SW 1271 (cell line): ENCODE measurements around the gene RAD51B.
"Not testable (repeated sequence)": the region's sequence is repeated elsewhere in the genome, so short reads cannot be mapped to it uniquely, and the experiment has no call there.

ENCODE experiments used
- DNase-seq, 2 experiments: peaks; one replicate each; lab custom pipeline; 2025; lab: John Stamatoyannopoulos, UW

The RAD51B gene

GRCh38 chr14:68174446-68174845 is 354.9 kb downstream of the RAD51B start:
- DNase-seq: no peak

DNA sequence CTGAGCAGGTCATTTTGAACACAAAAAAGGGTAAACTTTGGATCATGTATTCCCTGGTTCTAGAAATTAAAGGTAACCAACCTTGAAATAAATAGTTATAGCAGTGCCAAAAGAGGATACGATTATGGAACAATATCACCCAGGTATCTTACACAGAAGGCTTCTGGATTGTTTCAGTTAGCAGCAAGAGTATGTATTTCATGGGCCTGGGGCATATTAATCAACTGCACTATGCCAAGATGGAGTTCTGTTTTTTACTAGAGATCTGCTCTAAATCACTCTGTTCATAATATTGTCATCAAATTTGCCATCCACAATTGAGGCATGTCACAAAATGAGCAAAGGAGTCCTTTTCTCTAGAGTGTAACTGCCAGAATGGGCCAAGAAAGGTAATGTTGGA is 357.1 kb downstream of the RAD51B start:
- no peak for DNase-seq

GRCh38 chr14:68177728-68178127 is 358.1 kb downstream of the RAD51B start:
- DNase-seq: no peak

GRCh38 chr14:68178282-68178681 is 358.7 kb downstream of the RAD51B start:
- no peak for DNase-seq

DNA sequence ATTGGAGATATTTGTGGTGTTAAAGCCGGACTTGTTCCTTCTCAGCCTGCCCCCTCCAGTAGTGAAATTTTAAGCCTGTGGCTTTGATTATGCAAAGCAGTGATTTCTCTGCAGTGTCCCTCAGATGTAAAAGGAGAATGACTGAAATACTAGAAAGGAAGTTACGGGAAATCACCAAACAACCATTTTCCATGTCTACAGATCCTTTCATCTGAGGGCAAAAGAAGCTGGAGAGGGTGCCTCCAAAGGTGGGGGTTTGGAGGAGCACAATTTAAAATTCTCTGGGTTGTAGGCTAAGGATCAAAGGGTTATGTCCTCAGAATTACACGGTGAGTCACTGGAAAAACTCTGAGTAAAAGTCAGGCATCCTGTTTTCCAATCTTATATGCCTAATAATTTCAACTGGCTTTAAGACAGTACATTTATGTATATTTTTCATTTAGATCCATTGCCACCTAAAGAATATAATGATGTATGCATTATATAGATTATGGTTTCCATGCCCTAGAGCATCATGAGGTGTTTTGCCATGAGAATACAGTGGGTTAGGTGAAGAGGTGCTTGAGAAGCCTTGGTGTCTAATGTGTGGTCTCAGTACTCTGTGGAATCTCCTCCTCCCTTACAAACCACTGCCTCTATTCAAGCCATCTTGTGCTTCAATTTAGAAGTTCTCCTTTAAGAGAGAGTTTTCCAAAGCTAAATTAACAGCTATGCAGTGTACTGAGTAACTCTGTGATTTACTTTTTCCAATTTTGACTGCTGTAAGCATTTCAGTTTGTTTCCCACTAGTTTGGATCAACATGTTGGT is 362.1 kb downstream of the RAD51B start:
- DNase-seq: peak in 1 of 2 experiments; percentile 14

- no peak for DNase-seq
Measured at GRCh38 chr14:68182492-68182891, 362.9 kb downstream of the RAD51B start.

- DNase-seq: not testable (repeated sequence)
Measured at GRCh38 chr14:68186500-68187276, 367.1 kb downstream of the RAD51B start.

- no peak for DNase-seq
Measured at GRCh38 chr14:68188174-68188573, 368.6 kb downstream of the RAD51B start.

DNA sequence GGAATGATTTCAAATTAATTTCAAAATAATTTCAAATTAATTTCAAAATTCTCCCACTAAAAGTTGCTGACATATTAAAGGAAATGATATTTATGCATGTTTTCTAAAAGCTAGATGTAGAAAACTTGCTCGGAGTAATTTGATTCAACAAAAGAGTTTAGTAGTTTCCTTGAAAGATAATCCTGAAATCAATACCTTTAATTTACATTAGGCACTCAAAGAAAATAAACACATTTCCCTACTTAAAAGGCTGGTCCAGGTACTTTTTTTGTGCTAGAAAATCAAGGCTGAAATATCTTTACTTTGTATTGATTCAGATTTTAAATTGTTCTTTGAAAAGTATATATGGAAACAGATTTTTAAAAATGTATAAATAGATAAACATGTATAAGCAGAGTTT is 370.5 kb downstream of the RAD51B start:
- no peak for DNase-seq

GRCh38 chr14:68191567-68192321 is 372.2 kb downstream of the RAD51B start:
- DNase-seq: no peak

GRCh38 chr14:68192935-68193334 is 373.4 kb downstream of the RAD51B start:
- DNase-seq: no peak

GRCh38 chr14:68193970-68194681 is 374.5 kb downstream of the RAD51B start:
- DNase-seq: no peak

DNA sequence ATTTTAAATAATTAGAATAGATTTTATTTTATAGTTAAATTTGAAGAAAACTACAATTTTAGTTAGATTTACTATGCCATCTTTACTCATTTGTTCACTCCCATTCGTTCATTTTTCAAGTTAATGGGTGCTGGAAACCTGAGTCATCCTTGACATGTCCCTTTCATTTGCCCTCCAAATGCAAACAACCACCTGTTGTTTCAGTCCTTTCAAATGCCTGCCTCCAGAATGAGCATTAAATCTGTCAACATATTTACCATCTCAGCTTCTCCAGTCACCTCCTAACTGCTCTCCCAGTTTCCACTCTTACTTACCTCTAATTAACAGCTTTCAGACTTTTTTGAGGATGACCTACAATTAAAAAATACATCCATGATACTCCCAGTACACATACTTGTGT is 375.5 kb downstream of the RAD51B start:
- no peak for DNase-seq

DNA sequence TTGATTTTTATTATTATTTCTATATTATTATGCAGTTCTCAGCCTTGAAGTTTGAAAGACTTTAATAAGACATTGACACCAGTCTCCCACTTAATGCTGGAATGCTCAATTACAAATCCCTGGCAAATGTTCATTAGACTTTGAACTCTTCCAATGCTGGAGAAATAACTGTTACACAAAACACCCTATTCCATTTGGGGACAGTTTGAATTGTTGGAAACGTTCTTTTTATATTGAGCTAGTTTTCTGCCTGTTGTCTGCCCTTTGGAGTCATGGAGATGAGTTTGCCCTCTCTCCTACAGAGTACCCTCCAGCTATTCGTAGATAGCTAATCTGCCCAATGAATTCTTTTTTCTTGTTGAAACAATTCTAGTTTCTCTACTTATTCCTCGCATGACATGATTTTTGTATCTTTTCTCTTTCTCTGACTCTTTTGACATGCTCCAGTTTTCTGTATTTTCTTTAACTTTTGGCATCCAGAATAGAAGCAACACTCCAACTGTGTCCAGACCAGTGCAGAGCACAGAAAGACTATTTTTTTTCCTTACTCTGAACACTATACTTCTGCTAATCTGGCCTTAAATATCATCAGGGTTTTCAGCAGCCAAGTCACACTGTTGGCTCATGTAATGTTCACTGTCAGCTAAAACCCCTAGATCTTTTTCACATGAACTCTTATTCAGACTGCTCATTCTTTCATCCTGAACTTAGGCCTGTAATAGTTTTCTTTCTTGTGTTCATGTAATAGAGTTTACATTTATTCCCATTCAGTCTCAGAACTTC is 379.3 kb downstream of the RAD51B start:
- no peak for DNase-seq

DNA sequence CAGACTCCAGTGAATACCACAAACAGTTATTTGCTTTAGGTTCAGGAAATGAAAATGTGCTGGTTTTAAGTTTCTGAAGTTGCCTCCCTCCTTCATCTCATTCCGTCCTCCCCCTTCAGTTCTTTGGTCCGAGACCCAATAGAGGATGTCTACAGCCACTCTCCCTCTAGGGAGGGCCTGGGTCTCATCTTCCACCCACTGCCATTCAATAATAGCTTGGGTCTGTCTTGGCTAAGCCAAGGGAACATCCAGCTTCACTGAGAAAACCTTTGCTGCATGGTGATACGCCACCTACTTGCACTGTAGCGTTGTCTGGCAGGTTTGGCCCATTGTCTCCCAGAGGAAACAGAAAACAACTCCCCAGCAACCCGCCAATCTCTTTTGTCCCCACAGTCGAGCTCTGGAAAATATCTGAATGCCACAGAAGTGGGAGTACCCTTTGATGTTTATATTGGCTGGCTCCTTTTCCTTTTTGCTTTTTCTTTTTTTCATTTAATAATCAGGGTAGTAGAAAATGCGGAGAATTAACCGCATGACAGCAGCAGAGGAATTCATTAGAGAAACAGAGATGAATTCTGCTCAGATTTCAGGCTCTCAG is 380.1 kb downstream of the RAD51B start:
- DNase-seq: no peak

DNA sequence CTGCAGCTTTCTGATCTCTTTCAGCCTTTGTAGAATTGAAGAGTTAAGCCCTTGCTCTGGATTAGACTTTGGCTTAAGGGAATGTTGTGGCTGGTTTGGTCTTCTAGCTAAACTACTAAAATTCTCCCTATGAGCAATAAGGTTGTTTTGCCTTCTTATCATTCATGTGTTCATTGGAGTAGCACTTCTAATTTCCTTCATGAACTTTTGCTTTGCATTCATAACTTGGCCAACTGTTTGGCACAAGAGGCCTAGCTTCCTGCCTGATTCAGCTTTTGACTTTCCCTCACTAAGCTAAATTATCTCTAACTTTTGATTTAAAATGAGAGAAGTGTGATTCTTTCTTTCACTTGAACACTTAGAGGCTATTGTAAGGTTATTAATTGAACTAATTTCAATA is 384.3 kb downstream of the RAD51B start:
- no peak for DNase-seq

GRCh38 chr14:68208218-68208617 is 388.6 kb downstream of the RAD51B start:
- DNase-seq: no peak

GRCh38 chr14:68208626-68209317 is 389.2 kb downstream of the RAD51B start:
- DNase-seq: no peak

DNA sequence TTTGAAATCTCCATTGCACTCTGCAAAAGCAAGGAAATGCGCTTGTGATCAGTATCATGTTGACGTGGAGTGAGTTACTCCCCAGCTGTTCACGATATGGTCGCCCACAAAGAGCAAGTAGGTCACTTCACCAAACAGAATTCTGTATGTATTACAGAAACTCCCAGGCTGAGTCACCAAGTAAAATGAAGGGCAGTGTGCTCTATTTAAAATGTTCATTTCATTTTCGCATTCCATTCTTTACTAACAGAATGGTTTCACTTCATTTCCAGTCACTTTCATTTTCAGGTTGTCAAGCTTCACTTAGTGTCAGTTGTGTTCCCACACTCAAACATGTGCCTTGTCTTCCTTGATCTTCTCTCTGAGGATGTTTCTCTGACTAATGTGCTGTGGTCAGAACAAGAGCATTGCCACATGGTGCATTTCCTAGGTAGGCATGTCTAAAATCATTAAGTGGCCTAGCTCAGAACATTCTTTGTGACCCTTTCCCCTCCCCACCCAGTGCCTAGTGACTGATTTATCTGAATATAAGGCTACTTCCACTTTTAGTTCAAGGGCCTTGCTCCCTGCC is 391.2 kb downstream of the RAD51B start:
- peak in 1 of 2 experiments; percentile 47 for DNase-seq

DNA sequence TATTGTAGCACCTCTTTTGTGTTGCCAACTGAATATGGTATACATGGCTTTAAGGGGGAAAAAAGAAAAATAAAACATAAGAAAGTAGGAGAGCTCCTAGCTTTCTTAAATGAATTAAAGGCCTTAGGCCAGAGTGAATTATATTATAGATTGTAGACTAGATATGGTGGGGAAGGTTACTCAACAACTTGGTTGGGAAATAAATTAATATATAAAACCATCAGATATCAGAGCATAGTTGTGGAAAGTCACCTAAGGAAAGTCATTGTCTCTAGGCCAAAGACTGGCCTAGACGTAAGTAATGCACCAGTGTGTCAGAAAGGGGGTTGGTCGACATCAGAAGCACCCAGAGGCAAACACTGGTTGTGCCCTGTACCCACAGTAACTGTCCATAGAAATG is 391.8 kb downstream of the RAD51B start:
- no peak for DNase-seq
